ENCODE results near the gene SND1.

SND1 gene

GRCh38 chr7:128119036-128119435 lies 467.0 kb downstream of the SND1 start:
- H3F3A ChIP-seq (ENCODE audit: insufficient read depth) = no peaks in the 10 kb centered on the region
- no peak overlapping the region for H3K9ac ChIP-seq (ENCODE audit: low read length)
- H3K9me2 ChIP-seq (replicated peaks; ENCODE audit: insufficient read depth, low read length) = no peaks in the 10 kb centered on the region

GRCh38 chr7:128120116-128120515 lies 468.1 kb downstream of the SND1 start:
- Histone ChIP-seq H3K27ac (ENCODE audit: low read depth, low read length) (no peak overlapping the region), H3K4me2 (ENCODE audit: low read depth, low read length, poor library complexity, severe bottlenecking) (no peak overlapping the region), H4K20me1 (ENCODE audit: low read depth, low read length) (no peaks in the 10 kb centered on the region), H3K36me3 (ENCODE audit: low read length) (no peaks in the 10 kb centered on the region), H3K27me3 (ENCODE audit: low read length) (no peaks in the 10 kb centered on the region), H3K79me2 (ENCODE audit: insufficient read depth, low read length) (no peaks in the 10 kb centered on the region), H3K4me3 (ENCODE audit: insufficient read depth, low read length, poor library complexity, severe bottlenecking) (no peak overlapping the region), H3K9me3 (ENCODE audit: insufficient read depth, low read length) (no peaks in the 10 kb centered on the region), H3F3A (ENCODE audit: insufficient read depth) (no peaks in the 10 kb centered on the region), H3K9ac (ENCODE audit: low read length) (no peak overlapping the region), H2AFZ (ENCODE audit: low read depth, low read length, severe bottlenecking) (no peak overlapping the region), H3K9me2 (replicated peaks; ENCODE audit: insufficient read depth, low read length) (no peaks in the 10 kb centered on the region)
- TF ChIP-seq EZH2phosphoT487 (conservative IDR thresholded peaks at IDR 0.05; ENCODE audit: low read length) = no peak
- TF ChIP-seq, protein P1, sequence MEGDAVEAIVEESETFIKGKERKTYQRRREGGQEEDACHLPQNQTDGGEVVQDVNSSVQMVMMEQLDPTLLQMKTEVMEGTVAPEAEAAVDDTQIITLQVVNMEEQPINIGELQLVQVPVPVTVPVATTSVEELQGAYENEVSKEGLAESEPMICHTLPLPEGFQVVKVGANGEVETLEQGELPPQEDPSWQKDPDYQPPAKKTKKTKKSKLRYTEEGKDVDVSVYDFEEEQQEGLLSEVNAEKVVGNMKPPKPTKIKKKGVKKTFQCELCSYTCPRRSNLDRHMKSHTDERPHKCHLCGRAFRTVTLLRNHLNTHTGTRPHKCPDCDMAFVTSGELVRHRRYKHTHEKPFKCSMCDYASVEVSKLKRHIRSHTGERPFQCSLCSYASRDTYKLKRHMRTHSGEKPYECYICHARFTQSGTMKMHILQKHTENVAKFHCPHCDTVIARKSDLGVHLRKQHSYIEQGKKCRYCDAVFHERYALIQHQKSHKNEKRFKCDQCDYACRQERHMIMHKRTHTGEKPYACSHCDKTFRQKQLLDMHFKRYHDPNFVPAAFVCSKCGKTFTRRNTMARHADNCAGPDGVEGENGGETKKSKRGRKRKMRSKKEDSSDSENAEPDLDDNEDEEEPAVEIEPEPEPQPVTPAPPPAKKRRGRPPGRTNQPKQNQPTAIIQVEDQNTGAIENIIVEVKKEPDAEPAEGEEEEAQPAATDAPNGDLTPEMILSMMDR (IDR thresholded peaks at IDR 0.05; ENCODE audit: insufficient read depth, low read length, poor library complexity, severe bottlenecking) = no peak

More at GRCh38 chr7:128119036-128119435, 467.0 kb downstream of the SND1 start:
- Histone ChIP-seq H3K79me2 (ENCODE audit: insufficient read depth, low read length) (no peaks in the 10 kb centered on the region), H3K4me2 (ENCODE audit: low read depth, low read length, poor library complexity, severe bottlenecking) (no peak overlapping the region), H3K27ac (ENCODE audit: low read depth, low read length) (no peak overlapping the region), H3K36me3 (ENCODE audit: low read length) (no peaks in the 10 kb centered on the region), H3K9me3 (ENCODE audit: insufficient read depth, low read length) (no peaks in the 10 kb centered on the region), H2AFZ (ENCODE audit: low read depth, low read length, severe bottlenecking) (no peak overlapping the region), H4K20me1 (ENCODE audit: low read depth, low read length) (no peaks in the 10 kb centered on the region), H3K27me3 (ENCODE audit: low read length) (no peaks in the 10 kb centered on the region), H3K4me3 (ENCODE audit: insufficient read depth, low read length, poor library complexity, severe bottlenecking) (no peak overlapping the region)
- no peak for TF ChIP-seq EZH2phosphoT487 (conservative IDR thresholded peaks at IDR 0.05; ENCODE audit: low read length)
- TF ChIP-seq, protein P1 (IDR thresholded peaks at IDR 0.05; ENCODE audit: insufficient read depth, low read length, poor library complexity, severe bottlenecking) = no peak

DNA sequence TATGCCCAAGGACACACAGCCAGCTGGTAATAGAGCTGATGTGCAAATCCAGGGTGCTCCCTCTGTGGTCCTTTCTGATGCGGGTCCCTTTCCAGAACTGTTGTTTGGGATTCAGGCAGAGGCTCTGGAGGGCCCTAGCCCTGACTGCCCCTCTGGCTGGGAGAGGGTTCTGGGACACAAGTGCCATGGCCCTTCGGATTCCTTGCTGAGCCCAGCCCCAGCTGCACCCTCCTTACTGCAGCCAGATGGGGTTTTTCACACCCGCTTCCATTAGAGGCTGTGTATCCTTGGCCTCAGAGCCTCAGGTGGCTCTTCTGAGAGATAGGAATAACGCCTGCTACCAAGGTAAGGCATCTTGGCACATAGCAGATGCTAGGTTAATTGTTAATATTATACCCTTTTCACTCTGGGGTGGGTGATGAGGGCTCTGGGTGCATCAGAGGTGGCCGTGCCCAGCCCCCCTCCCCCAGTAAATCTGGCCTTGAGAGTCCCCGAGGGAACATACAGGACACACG lies 469.0 kb downstream of the SND1 start:
- H3K9me3 ChIP-seq (ENCODE audit: insufficient read depth, low read length) = no peaks in the 10 kb centered on the region
- TF ChIP-seq, protein P1 (IDR thresholded peaks at IDR 0.05; ENCODE audit: insufficient read depth, low read length, poor library complexity, severe bottlenecking) = no peak
- TF ChIP-seq EZH2phosphoT487 (conservative IDR thresholded peaks at IDR 0.05; ENCODE audit: low read length) = no peak
- H3K9me2 ChIP-seq (replicated peaks; ENCODE audit: insufficient read depth, low read length) = no peaks in the 10 kb centered on the region
- no peak overlapping the region for H3K4me3 ChIP-seq (ENCODE audit: insufficient read depth, low read length, poor library complexity, severe bottlenecking)
- H3F3A ChIP-seq (ENCODE audit: insufficient read depth) = no peaks in the 10 kb centered on the region
- H2AFZ ChIP-seq (ENCODE audit: low read depth, low read length, severe bottlenecking) = no peak overlapping the region
- no peaks in the 10 kb centered on the region for H4K20me1 ChIP-seq (ENCODE audit: low read depth, low read length)
- H3K36me3 ChIP-seq (ENCODE audit: low read length) = no peaks in the 10 kb centered on the region
- no peaks in the 10 kb centered on the region for H3K27me3 ChIP-seq (ENCODE audit: low read length)
- no peaks in the 10 kb centered on the region for H3K79me2 ChIP-seq (ENCODE audit: insufficient read depth, low read length)
- H3K9ac ChIP-seq (ENCODE audit: low read length) = no peak overlapping the region
- no peak overlapping the region for H3K4me2 ChIP-seq (ENCODE audit: low read depth, low read length, poor library complexity, severe bottlenecking)
- H3K27ac ChIP-seq (ENCODE audit: low read depth, low read length) = no peak overlapping the region

All from SU-DHL-6 (cell line).